ENCODE data around the gene PRXL2C.
"Not testable (repeated sequence)": the region's sequence is repeated elsewhere in the genome, so short reads cannot be mapped to it uniquely, and the experiment has no call there.

The PRXL2C gene

DNA sequence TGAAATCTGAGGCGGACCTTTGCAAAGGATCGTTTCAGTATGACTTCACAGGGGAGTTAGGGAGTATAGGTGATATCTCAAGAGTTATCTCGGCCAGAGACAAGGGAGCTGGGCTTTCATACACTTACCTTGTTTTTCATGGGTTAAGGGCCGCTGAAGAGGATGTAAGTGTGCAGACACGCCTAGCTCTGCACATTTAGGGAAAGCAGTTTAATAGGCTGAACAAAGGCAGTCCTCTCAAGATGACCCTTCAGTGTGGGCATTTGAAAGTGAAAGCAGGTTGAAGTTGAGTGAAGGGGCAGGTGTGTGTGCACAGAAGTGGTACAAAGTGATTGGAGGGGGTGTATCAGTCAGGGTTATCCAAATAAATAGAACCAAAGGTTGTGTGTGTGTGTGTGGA, 33.1 kb upstream of the PRXL2C start:
- Histone ChIP-seq H3K4me1 (ENCODE audit: low read depth, poor library complexity, severe bottlenecking) (no peaks in the 10 kb centered on the region), H3K9ac (no peak overlapping the region), H2AFZ (ENCODE audit: low read depth) (no peak overlapping the region), H3K4me2 (no peak overlapping the region), H3K4me3 (IDR thresholded peaks at IDR 0.05; ENCODE audit: insufficient read depth, low read depth, low read length) (no peak overlapping the region), H3K27ac (no peak overlapping the region), H3K79me2 (ENCODE audit: insufficient read depth, low read depth) (no peaks in the 10 kb centered on the region), H4K20me1 (ENCODE audit: insufficient read depth) (no peaks in the 10 kb centered on the region), H3K27me3 (ENCODE audit: insufficient read depth, low read depth) (no peaks in the 10 kb centered on the region), H3K36me3 (ENCODE audit: insufficient read depth) (no peaks in the 10 kb centered on the region)
- no peak for TF ChIP-seq CTCF (conservative IDR thresholded peaks at IDR 0.05; ENCODE audit: low read depth, low read length)

DNA sequence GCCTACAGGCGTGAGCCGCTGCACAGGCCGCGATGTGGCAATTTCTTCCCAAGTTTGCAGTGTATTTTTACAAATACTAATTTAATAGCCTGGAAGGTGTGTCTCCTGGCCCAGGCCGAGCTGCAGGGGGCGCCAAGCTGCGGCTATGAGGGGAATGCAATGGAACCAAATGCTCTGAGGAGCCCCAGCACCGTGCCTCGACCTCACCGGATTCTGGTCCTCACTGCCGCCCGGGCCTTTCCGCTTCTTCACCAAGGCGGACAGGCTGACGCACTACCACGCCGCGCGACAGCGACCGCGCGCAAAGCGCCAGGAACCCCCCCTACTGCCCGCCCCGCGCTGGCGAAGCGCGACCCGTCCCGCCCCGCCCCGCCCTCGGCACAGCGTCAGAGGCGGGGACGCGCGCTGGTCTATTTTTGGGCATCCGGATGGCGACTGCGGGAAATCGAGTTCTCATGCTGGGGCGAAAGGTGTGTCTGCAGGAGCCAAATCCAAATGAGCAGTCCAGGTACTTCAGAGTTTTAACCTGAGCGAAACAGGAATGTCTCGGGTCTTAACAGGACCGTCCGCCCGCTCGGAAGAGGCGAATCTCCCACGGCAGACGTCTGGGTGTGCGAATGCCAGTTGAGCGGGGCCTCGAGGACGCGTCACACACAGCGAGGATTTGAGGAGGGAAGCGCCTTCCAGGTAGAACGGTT, 31.7 kb upstream of the PRXL2C start:
- H3K27me3 ChIP-seq (ENCODE audit: insufficient read depth, low read depth): no peaks in the 10 kb centered on the region
- H3K4me1 ChIP-seq (ENCODE audit: low read depth, poor library complexity, severe bottlenecking): no peaks in the 10 kb centered on the region
- no peaks in the 10 kb centered on the region for H3K36me3 ChIP-seq (ENCODE audit: insufficient read depth)
- H3K9ac ChIP-seq: no peak overlapping the region
- TF ChIP-seq CTCF (conservative IDR thresholded peaks at IDR 0.05; ENCODE audit: low read depth, low read length): no peak
- no peak overlapping the region for H3K4me2 ChIP-seq
- H2AFZ ChIP-seq (ENCODE audit: low read depth): no peak overlapping the region
- H3K4me3 ChIP-seq (IDR thresholded peaks at IDR 0.05; ENCODE audit: insufficient read depth, low read depth, low read length): no peak overlapping the region
- no peak overlapping the region for H3K27ac ChIP-seq
- no peaks in the 10 kb centered on the region for H3K79me2 ChIP-seq (ENCODE audit: insufficient read depth, low read depth)
- H4K20me1 ChIP-seq (ENCODE audit: insufficient read depth): no peaks in the 10 kb centered on the region

GRCh38 chr9:96680812-96681499, 25.8 kb upstream of the PRXL2C start:
- Histone ChIP-seq H4K20me1 (ENCODE audit: insufficient read depth) (no peaks in the 10 kb centered on the region), H3K27me3 (ENCODE audit: insufficient read depth, low read depth) (no peaks in the 10 kb centered on the region), H3K9ac (no peak overlapping the region), H2AFZ (ENCODE audit: low read depth) (no peak overlapping the region), H3K36me3 (ENCODE audit: insufficient read depth) (no peaks in the 10 kb centered on the region), H3K4me2 (no peak overlapping the region), H3K27ac (no peak overlapping the region), H3K4me3 (IDR thresholded peaks at IDR 0.05; ENCODE audit: insufficient read depth, low read depth, low read length) (no peak overlapping the region), H3K79me2 (ENCODE audit: insufficient read depth, low read depth) (no peaks in the 10 kb centered on the region), H3K4me1 (ENCODE audit: low read depth, poor library complexity, severe bottlenecking) (no peaks in the 10 kb centered on the region)
- no peak for TF ChIP-seq CTCF (conservative IDR thresholded peaks at IDR 0.05; ENCODE audit: low read depth, low read length)

GRCh38 chr9:96674906-96675538, 19.9 kb upstream of the PRXL2C start:
- H2AFZ ChIP-seq (ENCODE audit: low read depth): no peak overlapping the region
- no peak overlapping the region for H3K9ac ChIP-seq
- no peaks in the 10 kb centered on the region for H4K20me1 ChIP-seq (ENCODE audit: insufficient read depth)
- no peaks in the 10 kb centered on the region for H3K79me2 ChIP-seq (ENCODE audit: insufficient read depth, low read depth)
- H3K4me2 ChIP-seq: no peak overlapping the region
- no peak overlapping the region for H3K27ac ChIP-seq
- H3K27me3 ChIP-seq (ENCODE audit: insufficient read depth, low read depth): no peaks in the 10 kb centered on the region
- TF ChIP-seq CTCF (conservative IDR thresholded peaks at IDR 0.05; ENCODE audit: low read depth, low read length): no peak
- H3K4me1 ChIP-seq (ENCODE audit: low read depth, poor library complexity, severe bottlenecking): no peaks in the 10 kb centered on the region
- H3K36me3 ChIP-seq (ENCODE audit: insufficient read depth): no peaks in the 10 kb centered on the region
- H3K4me3 ChIP-seq (IDR thresholded peaks at IDR 0.05; ENCODE audit: insufficient read depth, low read depth, low read length): no peak overlapping the region

DNA sequence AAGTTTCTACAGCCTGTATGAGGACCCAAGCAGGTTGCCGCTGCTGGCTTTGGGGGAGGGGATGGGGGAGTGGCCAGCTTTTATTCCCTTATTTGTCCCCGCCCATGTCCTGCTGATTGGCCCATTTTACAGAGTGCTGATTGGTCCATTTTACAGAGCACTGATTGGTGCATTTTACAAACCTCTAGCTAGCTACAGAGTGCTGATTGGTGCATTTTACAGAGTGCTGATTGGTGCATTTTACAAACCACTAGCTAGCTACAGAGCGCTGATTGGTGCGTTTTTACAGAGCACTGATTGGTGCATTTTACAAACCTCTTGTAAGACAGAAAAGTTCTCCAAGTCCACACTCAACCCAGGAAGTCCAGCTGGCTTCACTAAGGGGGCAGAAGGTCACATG, 18.7 kb upstream of the PRXL2C start:
- not testable (repeated sequence) for H3K4me3 ChIP-seq (IDR thresholded peaks at IDR 0.05; ENCODE audit: insufficient read depth, low read depth, low read length); H3K4me1 ChIP-seq (ENCODE audit: low read depth, poor library complexity, severe bottlenecking); H3K27ac ChIP-seq; H3K36me3 ChIP-seq (ENCODE audit: insufficient read depth); H3K4me2 ChIP-seq; H4K20me1 ChIP-seq (ENCODE audit: insufficient read depth); H2AFZ ChIP-seq (ENCODE audit: low read depth); H3K9ac ChIP-seq; H3K79me2 ChIP-seq (ENCODE audit: insufficient read depth, low read depth); H3K27me3 ChIP-seq (ENCODE audit: insufficient read depth, low read depth)

Data from KMS-11 (cell line).